Measurements from ENCODE around the gene DLX6.

The DLX6 gene

GRCh38 chr7:96996111-96996957 is 9.0 kb upstream of the DLX6 start:
- FAIRE-seq: no peak

GRCh38 chr7:96996958-96997511 is 8.3 kb upstream of the DLX6 start:
- no peak for FAIRE-seq

- FAIRE-seq: no peak
These were observed 7.8 kb upstream of the DLX6 start for GRCh38 chr7:96997512-96998032.

- FAIRE-seq: no peak
These were observed 7.0 kb upstream of the DLX6 start for GRCh38 chr7:96998333-96998732.

- no peak for FAIRE-seq
These were observed 6.6 kb upstream of the DLX6 start for GRCh38 chr7:96998744-96999143.

- no peak for FAIRE-seq
These were observed 4.1 kb upstream of the DLX6 start for GRCh38 chr7:97001221-97001620.

- FAIRE-seq: no peak
These were observed 3.4 kb upstream of the DLX6 start for GRCh38 chr7:97001656-97002554.

GRCh38 chr7:97002555-97003261 is 2.6 kb upstream of the DLX6 start:
- FAIRE-seq: no peak

GRCh38 chr7:97003262-97004246 is 1.8 kb upstream of the DLX6 start:
- no peak for FAIRE-seq

GRCh38 chr7:97004247-97005182 is 838 bp upstream of the DLX6 start:
- FAIRE-seq: no peak

- FAIRE-seq: no peak
These were observed 882 bp downstream of the DLX6 start for GRCh38 chr7:97006055-97006815.

- FAIRE-seq: no peak
These were observed 1.6 kb downstream of the DLX6 start for GRCh38 chr7:97006816-97007582.

GRCh38 chr7:97007583-97007861 is 2.2 kb downstream of the DLX6 start:
- FAIRE-seq: no peak

- no peak for FAIRE-seq
These were observed 3.0 kb downstream of the DLX6 start for GRCh38 chr7:97008275-97008917.

GRCh38 chr7:97009753-97010732 is 4.7 kb downstream of the DLX6 start:
- FAIRE-seq: no peak

GRCh38 chr7:97011104-97011503 is 5.8 kb downstream of the DLX6 start:
- no peak for FAIRE-seq

Data from colon (tissue), 2 donors.